ENCODE results near the gene MAST4.

The MAST4 gene

DNA sequence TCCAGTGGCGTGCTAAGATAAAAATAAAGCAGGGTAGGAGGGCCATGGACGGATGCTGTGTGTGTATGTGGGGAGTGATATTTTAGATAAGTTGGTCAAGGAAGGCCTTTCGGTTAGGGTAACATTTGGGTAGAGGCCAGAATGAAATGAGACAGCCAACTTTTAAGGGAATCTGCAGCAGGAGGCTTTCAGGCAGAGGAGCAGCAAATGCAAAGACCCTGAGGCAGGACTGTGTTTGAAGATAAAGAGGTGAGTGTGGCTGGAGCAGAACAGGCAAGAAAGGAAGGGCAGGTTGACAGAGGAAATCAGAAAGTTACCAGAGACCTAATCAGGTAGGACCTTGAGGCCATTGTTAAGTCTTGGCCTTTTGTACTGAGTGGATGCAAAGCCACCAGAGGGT lies 106.2 kb downstream of the MAST4 start:
- peak; percentile 82 for DNase-seq

DNA sequence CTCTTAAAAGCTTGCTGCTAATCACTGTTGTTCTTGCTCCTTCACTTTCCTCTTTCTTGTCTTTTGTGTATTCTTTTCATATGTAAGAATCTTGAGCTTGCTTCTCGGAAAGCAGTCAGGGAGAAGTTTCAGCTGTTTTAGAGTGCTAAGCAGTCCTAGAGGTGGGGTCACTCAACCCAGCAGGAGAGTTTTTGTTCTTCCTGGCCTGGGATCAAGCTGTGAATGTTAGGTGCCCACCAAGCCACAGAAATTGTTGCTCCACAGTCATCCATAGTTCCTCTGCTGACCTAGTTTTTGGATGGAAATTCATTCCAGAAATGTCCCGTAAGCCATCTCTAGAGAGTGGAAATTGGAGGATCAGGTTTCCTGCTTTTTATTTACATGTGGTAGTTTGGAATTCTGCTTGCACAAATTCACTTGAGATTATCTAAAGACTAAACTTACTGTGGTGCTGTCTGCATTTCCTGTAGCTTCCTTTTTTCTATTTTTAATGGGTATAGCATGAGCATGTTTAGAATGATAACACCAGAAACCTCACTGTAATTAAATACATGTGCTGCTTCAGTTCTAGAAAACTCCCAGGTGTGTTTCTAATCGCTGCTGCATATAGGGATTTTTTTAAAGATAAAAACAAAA lies 108.7 kb downstream of the MAST4 start:
- DNase-seq, result no peak

DNA sequence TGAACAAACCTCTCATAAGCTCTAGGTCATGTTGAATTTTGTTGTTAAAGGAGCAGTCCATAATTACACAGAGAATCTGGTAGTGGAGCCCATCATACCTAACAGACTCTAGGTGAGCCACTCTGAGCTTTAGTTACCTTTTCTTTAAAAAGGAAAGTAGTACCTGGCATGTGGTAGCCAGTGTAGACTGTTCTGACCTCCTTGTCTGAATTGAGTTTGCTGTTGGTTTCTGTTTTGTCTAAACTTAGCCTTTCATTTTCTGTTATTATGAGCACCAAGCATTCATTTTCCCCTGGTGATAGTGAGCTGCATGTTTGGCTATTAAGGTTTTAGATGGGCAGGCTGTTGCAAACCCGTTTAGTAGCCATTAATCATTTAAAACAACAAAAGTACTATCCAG lies 112.2 kb downstream of the MAST4 start:
- no peak for DNase-seq

DNA sequence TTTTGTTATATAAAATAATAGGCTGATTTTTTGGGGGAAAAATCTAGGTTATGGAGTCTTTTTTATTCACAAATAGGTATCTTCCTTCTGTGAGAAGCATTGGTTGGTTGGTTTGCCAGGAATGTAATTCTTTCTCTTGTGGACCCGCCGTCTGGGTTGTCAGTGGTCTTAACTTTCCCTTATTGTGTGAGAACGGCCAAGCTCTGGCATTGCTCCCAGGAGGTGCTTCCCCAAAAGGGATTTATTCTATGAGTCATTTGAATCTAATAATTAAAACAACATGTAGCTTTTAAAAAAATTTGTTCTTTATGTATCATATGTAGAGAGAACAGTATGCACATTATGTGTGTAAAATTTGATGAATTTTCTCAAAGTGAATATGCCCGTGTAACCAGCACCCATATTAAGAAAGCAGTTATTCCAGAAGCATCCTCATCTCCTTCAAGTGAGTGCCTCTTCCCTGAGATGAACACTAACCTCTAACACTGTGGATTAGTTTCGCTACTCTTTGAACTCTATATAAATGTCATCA lies 114.4 kb downstream of the MAST4 start:
- DNase-seq, result no peak

DNA sequence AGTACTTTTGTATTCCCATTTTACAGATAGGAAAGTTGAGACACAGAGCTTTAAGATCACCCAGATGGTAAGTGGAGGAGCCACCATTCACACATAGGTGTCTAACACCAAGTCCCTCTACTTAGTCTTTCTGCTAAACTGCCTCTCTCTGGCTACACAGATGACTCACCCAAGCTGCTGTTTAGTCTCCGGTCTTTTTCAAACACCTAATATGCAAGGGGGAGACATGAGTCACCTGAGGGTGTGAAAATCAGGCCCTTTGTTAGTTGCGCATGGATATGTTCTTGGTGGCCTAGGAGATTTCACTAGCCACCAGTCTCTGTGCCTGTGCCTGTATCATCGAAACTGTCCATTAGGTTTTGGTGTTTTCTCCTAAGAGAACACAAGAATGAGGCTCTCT lies 117.8 kb downstream of the MAST4 start:
- DNase-seq, result no peak

DNA sequence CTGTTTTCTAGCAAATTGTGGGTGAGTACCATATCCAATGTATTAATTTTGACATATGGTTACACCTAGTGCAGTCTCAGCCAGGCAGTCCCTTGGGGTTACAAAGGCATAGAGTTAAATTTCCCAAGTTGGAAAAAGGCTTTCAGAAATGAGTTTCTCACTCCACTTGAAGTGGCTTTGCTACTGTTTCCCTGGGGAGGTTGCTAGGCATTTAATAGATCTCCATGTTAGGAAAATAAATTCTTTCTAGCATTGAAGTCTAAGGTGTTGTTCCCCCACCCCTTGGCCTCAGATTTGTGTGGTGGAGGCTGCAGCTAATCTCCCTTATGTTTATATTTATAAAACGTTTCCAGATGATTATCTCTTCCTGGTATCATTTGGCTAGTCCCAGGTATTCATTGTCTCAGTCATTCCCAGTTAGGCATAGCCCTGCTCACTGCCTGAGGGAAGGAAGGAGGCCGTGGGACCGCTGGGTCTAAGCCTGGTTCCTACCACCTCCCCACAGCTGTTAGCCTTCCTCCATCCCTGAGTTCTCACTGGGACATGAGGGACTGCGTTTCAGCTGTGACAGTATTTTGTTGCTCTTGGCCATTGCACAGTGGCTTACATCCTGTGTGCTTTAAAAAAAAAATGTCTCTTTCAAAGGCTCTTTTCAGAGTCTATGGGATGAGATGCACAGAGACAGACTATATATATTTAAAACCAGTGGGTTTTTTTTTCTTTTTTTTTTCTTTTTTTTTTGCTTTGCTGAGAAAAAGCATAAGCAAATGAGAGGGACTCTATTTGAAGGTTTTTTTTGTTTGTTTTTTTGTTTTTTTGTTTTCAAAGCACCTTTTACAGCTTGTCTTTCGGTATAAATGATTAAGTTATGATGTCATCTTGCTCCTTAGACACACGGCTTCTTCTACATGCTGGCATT lies 121.5 kb downstream of the MAST4 start:
- DNase-seq, result no peak

DNA sequence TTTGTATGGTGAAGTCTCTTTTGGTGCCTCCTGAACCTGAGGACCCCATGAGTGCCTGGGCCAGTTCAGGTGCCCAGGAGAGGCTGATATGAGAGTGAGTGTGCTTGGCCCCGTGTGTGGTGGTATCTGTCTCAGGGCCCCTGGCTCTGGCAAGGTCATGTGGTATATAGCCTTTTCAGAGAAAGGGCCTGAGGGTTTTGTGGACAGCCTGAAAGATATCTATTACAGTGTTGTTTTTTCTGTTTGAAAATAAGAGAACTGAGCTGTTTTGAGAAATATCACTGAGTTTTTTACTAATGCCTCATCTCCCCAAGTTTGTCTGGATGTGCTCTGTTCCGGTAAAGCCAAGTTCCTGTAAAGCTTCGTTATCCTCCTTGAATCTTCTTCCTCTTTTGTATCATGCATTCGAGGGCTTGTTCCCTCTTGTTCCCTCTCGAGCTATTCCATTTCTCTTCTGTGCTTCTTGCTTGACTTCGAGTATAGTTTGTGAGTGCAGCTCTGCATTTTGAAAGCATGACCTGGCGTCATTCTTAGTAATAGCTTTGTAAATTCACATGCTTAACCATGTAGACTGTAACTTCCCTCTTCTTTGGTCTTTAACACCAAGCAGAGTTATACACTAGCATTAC lies 122.3 kb downstream of the MAST4 start:
- peak; percentile 38 for DNase-seq

DNA sequence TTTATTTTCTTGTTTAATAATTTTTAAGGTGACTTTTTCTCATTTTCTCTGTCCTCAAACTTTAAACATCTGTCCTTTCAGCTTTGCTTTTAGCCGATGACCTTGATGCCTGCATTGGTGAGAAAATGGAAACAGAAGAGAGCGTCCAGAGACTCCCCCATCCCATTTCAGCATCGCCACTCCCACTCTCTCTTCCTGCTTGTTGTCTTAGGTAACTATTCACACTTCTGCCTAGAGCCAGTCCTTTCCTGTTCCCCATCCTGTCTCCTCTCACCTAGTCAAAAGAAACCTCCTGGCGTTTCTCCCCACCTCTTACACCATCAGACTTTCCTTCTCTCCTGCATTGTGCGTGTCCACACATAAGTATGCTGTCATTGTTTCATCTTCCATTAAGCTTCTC lies 124.6 kb downstream of the MAST4 start:
- DNase-seq, result no peak

DNA sequence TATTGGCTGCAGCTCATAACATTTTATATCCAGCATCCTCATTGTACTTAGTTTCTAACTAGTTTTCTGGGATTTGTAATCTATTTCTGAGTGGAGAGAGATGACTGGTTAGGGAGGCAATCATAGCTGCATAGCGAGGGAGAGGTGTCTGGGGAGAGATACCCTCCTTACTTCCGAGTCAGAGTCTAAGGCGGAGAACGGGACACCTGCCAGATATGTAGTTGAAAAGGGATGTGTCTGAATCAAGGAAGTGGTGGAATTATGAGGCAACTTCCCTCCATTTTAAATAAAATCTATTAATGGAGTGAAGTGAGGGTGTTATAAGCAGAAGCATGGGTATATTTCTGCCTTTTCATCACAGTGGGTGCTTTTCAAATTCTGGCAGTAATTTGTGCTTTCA lies 126.5 kb downstream of the MAST4 start:
- no peak for DNase-seq

DNA sequence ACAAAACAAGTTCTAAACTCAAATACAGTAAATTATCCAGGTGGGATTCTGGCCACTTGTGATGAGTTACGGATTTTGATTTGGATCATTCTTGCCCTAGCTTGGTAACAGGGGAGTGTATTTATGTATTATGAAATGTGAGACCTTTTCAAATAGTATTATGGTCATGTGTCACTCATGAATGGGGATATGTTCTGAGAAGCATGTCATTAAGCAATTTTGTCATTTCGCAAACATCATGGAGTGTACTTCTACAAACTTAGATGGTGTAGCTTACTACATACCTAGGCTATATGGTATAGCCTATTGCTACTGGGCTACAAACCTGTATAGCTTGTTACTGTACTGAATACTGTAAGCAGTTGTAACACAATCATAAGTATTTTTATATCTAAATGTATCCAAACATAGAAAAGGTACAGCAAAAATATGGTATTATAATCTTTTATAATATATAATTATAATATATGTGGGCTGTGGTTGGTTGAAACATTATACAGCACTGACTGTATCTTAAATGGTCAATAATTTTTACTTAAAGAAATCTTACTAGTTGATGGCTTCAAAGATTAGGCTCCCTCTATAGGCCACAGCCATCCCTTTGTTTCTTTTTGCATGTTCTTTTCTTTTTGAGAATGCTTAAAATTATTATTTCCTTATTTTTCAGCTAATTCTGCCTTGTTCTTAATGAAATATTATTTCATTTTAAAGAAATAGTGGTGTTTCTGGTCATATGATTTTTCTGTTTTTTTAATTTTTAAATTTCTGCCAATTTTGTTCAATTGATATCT lies 128.4 kb downstream of the MAST4 start:
- DNase-seq, result peak; percentile 53

DNA sequence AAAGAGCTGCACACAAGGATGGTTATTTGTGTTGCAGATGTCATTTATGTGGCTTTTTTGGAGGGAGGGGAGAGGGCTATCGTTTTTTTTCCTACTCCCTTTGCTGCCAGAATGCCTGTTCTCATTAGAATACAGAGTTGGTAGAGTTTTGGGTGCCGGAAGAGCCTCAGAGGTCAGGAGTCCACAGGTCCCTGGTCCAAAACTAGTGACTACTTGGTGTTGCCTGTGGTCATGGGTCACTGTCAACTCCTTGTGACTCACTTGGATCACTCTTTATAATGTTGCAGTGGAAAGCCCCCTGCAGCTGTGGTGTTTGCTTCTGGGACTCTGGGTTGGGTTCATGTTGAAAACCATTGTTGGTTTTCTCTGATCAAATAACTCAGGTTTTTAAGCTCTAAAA lies 131.4 kb downstream of the MAST4 start:
- DNase-seq, result no peak

DNA sequence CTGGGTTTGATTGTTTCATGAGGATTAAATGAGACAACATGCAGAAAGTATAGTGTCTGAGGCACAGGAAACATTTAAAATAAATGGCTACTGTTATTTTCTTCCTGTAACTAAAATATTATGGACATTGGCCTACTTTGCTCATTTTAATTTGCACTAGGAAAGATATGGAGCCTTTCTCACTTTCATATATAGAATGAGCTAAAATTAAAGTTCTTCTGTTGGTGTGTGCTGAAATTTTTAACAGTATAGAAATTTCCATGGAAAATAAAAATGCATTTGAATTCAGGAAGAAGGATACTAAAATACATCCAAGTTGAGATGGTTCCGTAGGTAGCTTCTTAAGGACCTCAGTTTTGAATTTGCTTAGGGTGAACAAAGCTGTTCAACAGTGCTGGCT lies 131.9 kb downstream of the MAST4 start:
- no peak for DNase-seq

DNA sequence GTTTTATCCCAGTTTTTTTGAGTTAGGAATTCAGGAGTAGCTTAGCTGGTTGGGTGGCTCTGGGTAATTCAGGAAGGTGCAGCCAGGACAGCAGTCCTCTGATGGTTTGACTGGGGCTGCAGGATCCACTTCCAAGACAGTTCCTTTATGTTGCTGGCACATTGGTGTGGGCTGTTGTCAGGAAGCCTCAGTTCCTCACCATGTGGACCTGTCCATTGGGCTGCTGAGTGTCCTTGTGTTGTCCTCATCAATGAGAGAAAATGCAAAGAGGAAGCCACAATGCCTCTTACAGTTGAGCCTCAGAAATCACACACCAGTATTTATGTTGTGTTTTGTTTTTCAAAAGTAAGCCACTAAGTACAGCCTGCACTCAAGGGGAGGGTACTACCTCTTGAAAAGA lies 140.9 kb downstream of the MAST4 start:
- DNase-seq, result no peak

DNA sequence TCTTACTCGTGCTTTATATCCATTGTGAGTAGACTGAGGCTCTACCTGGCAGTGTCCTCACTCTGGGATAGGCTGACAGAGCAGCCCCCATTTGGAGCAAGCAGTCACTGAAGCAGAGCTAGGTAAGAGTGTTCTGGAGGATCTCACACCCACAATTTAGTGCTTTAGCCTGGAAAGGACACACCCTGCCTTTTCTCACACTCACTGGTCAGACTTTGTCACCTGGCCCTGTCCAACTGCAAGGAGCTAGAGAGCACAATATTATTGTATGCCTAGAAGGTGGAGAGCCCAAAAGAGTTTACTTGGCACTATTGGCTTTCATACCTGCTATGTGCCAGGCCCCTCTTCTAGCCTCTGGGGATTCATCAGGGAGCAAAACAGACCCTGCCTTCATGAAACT lies 141.9 kb downstream of the MAST4 start:
- no peak for DNase-seq

DNA sequence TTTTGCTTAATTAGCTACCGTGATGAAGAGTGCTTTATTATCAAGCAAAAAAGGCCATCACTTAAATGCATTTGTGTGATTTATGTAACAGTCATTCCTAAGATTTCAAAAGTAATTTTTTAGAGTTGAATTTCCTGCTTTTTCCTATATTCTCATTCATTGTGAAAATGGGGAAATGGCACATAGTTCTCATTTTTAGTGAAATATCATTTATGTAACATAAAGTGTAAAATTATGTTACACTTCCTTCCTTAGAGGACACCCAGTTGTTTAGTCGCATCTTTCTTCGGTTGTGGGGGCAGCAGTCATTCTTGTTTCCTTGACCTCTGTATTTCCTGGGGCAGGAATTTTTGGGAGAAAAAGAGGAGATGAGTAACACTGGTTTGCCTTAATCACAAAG lies 142.8 kb downstream of the MAST4 start:
- no peak for DNase-seq

DNA sequence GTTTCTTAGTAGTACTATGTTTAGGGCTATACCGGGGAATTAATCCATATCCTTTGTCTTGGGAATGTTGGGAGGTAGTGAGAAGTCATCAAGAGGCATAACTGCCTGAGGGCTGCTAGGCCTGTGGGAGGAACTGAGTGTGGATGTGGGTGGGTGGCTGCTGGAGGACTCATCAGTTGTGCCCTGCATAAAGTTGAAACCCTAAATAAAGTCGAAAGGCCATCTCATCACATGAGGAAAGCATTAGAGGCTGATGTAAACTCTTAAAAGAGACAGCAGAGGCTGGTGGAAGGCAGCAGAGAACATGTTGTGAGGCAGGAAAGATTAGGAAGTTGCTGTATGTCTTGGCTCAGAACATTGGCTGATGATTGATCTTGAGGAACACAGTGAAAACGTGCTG lies 143.8 kb downstream of the MAST4 start:
- no peak for DNase-seq

DNA sequence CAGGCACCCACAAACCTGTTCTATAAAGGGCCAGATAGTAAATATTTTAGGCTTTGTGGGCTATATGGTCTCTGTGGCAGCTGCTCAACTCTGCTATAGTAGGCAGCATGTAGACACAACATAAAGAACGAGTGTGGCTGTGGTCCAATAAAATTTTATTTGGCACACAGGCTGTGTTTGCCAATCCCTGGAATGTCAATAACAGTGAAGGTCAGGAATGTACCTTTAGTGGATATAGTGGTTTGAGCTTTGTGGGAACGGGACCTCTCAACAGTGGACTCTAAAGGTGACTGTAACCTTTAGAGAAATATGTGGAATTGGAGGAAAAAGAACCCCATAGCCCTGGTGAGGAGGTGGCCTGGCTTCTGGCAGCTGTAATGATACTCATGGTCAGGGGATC lies 145.2 kb downstream of the MAST4 start:
- DNase-seq, result no peak

DNA sequence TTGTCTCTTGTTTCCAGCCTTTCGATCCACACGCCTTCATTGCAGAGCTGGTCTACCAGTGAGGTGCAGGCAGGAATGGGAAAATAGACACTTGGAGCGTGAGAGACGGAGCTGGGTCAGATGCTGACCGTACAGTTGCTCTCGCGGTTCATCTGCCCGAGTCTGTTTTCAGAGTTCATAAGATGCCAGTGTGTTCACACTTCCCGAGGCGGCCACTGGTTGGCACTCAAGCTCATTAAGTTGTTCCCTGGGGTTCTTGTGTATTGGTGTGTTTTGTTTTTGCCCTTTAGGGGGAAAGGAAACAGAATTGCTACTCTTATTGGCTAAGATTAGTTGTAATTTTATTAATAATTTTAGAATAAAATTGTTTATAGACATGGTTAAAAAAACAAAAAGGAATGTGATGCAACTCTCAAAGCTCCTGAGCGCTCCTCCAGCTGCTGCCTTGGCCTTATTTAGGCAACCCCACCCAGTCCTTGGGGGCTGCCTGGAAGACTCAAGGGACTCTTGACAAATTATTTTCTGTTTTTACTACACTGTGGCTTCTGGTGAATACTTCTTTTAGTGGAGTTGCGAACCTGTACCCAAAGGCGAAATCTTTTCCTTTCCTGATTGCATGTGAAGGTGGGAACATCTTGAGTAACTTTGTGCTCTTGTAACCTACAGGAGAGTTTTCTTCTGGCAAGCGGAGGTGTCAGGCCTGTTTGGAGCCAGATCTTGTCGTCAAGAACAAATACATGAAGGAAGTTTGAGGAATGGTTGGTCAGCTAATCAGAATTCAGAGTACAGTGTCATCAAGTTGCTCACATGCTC lies 146.1 kb downstream of the MAST4 start:
- DNase-seq, result peak; percentile 74

DNA sequence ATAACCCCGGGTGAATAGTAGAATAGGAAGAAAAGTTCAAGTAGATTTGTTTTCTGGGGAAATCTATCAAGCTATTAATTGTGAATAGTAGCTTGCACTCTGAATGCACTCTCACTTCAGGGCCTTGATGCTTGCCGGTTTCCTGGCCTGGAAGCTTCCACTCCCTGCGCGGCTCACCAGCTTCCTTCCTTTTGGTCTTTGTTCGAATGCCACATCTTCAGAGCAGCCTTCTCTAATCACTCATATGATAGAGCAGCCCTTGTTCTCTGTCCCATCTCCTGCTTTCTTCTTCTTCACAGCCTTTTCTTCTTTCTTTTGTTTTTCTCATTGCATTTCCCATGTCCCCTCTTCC lies 146.7 kb downstream of the MAST4 start:
- peak; percentile 17 for DNase-seq

DNA sequence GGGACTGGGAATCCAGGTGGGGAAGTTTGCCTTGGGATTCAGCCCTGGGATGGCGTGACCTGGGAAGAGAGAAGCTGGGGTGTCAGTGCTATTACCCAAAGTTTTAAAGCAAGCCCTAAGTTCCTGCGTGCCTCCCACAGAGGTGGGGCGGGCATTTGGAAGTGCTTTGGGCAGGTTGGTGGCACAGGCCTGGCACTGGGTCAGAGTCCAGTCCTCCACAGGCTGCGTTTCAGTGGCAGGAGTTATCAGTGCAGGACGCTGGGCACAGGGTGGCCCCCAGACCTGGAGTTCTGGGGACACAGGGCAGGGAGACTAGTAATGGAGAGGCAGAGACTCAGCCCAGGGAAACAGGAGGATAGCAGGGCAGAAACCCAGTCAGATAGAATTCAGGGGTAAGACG lies 147.2 kb downstream of the MAST4 start:
- DNase-seq, result no peak

DNA sequence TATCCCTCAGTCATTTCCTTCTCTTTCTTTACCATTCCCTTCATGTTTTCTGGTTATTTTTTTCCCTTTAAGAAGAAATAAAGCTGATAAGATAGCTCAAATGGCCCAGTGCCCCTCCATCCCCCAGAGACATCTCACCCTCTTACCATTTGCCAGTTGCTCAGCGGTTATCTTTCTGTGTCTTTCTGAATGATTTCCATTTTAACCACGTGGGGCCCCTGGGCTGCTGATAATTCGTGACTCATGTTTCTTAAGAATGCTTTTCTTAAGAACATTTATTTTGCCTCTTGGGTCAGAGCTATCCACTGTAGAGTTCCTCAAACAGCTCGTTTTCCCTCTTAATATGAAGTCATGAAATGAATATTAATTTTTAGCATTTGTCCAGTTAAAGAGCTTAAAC lies 147.8 kb downstream of the MAST4 start:
- DNase-seq, result peak; percentile 96

DNA sequence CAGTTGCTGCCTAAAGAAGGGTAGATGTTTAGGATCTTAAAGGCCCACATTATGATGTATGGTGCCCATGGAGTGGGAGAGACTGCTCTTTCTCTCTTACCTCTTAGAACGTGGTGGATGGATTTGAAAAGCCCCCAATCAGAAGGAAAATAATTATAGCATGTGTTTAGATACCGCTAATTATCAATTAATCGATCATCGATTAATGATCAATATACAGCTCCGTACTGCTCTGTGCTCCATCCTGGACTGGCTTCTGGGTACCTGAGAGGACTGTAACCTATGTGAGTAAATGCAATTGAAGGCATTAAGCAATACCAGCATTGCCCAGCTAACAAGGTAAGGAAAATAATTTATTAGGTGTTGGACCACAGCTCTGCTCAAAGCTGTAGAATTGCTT lies 149.1 kb downstream of the MAST4 start:
- no peak for DNase-seq
